Stimulated activated CD4-positive, alpha-beta T cell treated with anti-CD3 and anti-CD28 coated beads, Interleukin-1b, Interleukin-23, amount 100 ng/mL, for 4 hours (primary cell): Measurements from ENCODE around the gene SLC17A8.
"Not testable (repeated sequence)": the region's sequence is repeated elsewhere in the genome, so short reads cannot be mapped to it uniquely, and the experiment has no call there.

ENCODE experiments used
- DNase-seq, 2 donors: peaks; one replicate each; pipeline ENCODE4 v3.0.0-alpha.2; 2020; ENCODE audit warnings: low read depth in 2 of 2

Gene SLC17A8

GRCh38 chr12:100356644-100357223 is at the start of gene SLC17A8:
TSS of gene SLC17A8 (plus strand) at chr12:100357074. CDS start at chr12:100357392, 318 bp downstream.
- DNase-seq, result no peak

GRCh38 chr12:100308138-100308537 is 48.7 kb upstream of the SLC17A8 start:
- DNase-seq, result not testable (repeated sequence)

GRCh38 chr12:100311317-100311716 is 45.6 kb upstream of the SLC17A8 start:
- DNase-seq, result no peak

GRCh38 chr12:100317371-100317770 is 39.5 kb upstream of the SLC17A8 start:
- no peak for DNase-seq

GRCh38 chr12:100324498-100324897 is 32.4 kb upstream of the SLC17A8 start:
- no peak for DNase-seq

GRCh38 chr12:100326208-100326607 is 30.7 kb upstream of the SLC17A8 start:
- DNase-seq, result no peak

- no peak for DNase-seq
These were observed 27.1 kb upstream of the SLC17A8 start for GRCh38 chr12:100329800-100330199.

GRCh38 chr12:100331871-100332270 is 25.0 kb upstream of the SLC17A8 start:
- no peak for DNase-seq

- no peak for DNase-seq
These were observed 24.0 kb upstream of the SLC17A8 start for GRCh38 chr12:100332852-100333251.

- DNase-seq, result no peak
These were observed 19.6 kb upstream of the SLC17A8 start for GRCh38 chr12:100337299-100337698.

GRCh38 chr12:100337727-100338126 is 19.1 kb upstream of the SLC17A8 start:
- no peak for DNase-seq

GRCh38 chr12:100339071-100339470 is 17.8 kb upstream of the SLC17A8 start:
- no peak for DNase-seq

GRCh38 chr12:100342897-100343296 is 14.0 kb upstream of the SLC17A8 start:
- not testable (repeated sequence) for DNase-seq

GRCh38 chr12:100344351-100344750 is 12.5 kb upstream of the SLC17A8 start:
- DNase-seq, result not testable (repeated sequence)

GRCh38 chr12:100345020-100345767 is 11.7 kb upstream of the SLC17A8 start:
- no peak for DNase-seq

GRCh38 chr12:100346660-100347059 is 10.2 kb upstream of the SLC17A8 start:
- no peak for DNase-seq

GRCh38 chr12:100348657-100349454 is 8.0 kb upstream of the SLC17A8 start:
- no peak for DNase-seq

GRCh38 chr12:100359248-100359647 is 2.4 kb downstream of the SLC17A8 start:
- no peak for DNase-seq

GRCh38 chr12:100359822-100360221 is 2.9 kb downstream of the SLC17A8 start:
- no peak for DNase-seq

- DNase-seq, result no peak
These were observed 3.6 kb downstream of the SLC17A8 start for GRCh38 chr12:100360450-100360849.

- DNase-seq, result no peak
These were observed 7.5 kb downstream of the SLC17A8 start for GRCh38 chr12:100364324-100364723.

- no peak for DNase-seq
These were observed 8.5 kb downstream of the SLC17A8 start for GRCh38 chr12:100365411-100365810.

GRCh38 chr12:100368066-100368465 is 11.2 kb downstream of the SLC17A8 start:
- no peak for DNase-seq
